Stimulated activated CD4-positive, alpha-beta T cell treated with anti-CD3 and anti-CD28 coated beads, Interleukin-1b, Interleukin-23, amount 100 ng/mL, for 24 hours (primary cell): Measurements from ENCODE around the gene EHMT1.
"Not testable (repeated sequence)": the region's sequence is repeated elsewhere in the genome, so short reads cannot be mapped to it uniquely, and the experiment has no call there.

ENCODE experiments used
- DNase-seq, 4 experiments: peaks; one replicate each; pipeline ENCODE4 v3.0.0-alpha.2; 2020; ENCODE audit warnings: low read depth in 4 of 4, low spot score in 1 of 4

Gene EHMT1

GRCh38 chr9:137715866-137716693 lies 97.3 kb downstream of the EHMT1 start:
- DNase-seq = not testable (repeated sequence)

GRCh38 chr9:137716694-137717287 lies 98.0 kb downstream of the EHMT1 start:
- no peak for DNase-seq

GRCh38 chr9:137717776-137718327 lies 99.0 kb downstream of the EHMT1 start:
- no peak for DNase-seq

- no peak for DNase-seq
These were observed 100.4 kb downstream of the EHMT1 start for GRCh38 chr9:137719194-137719593.

- no peak for DNase-seq
These were observed 101.8 kb downstream of the EHMT1 start for GRCh38 chr9:137720571-137721110.

GRCh38 chr9:137721479-137721878 lies 102.7 kb downstream of the EHMT1 start:
- DNase-seq = no peak

- DNase-seq = no peak
These were observed 103.1 kb downstream of the EHMT1 start for GRCh38 chr9:137721899-137722298.

- no peak for DNase-seq
These were observed 103.7 kb downstream of the EHMT1 start for GRCh38 chr9:137722481-137722880.

GRCh38 chr9:137723356-137723755 lies 104.6 kb downstream of the EHMT1 start:
- not testable (repeated sequence) for DNase-seq

GRCh38 chr9:137723783-137724445 lies 105.1 kb downstream of the EHMT1 start:
- DNase-seq = no peak

- no peak for DNase-seq
These were observed 106.0 kb downstream of the EHMT1 start for GRCh38 chr9:137724818-137725240.

- no peak for DNase-seq
These were observed 106.8 kb downstream of the EHMT1 start for GRCh38 chr9:137725598-137725997.

- not testable (repeated sequence) for DNase-seq
These were observed 107.5 kb downstream of the EHMT1 start for GRCh38 chr9:137726336-137726735.

- no peak for DNase-seq
These were observed 108.0 kb downstream of the EHMT1 start for GRCh38 chr9:137726764-137727163.

GRCh38 chr9:137727716-137728115 lies 108.9 kb downstream of the EHMT1 start:
- no peak for DNase-seq

- no peak for DNase-seq
These were observed 109.9 kb downstream of the EHMT1 start for GRCh38 chr9:137728444-137729311.

GRCh38 chr9:137731216-137731946 lies 112.6 kb downstream of the EHMT1 start:
- no peak for DNase-seq

GRCh38 chr9:137731947-137732813 lies 113.4 kb downstream of the EHMT1 start:
- no peak for DNase-seq

GRCh38 chr9:137733429-137733828 lies 114.6 kb downstream of the EHMT1 start:
- DNase-seq = no peak
